ENCODE measurements around the gene ZHX3. TPM values are rescaled to one million over a fixed set of nuclear protein-coding genes. Genes with fewer than 3 reads are reported as not detected.

Gene ZHX3
- total and polyA plus RNA-seq, 2 of the 4 experiments (the other 2 are of a cell fraction), result 25.0 to 28.0 TPM

GRCh38 chr20:41364967-41365765 is 47.6 kb upstream of the ZHX3 start:
- in situ Hi-C loops (cut with MboI; ENCODE audit: low sequenced_read_pairs), result no loop called here
- POLR2A ChIA-PET (ENCODE audit: unreplicated experiment), result no interaction called here
- DNase-seq, result no peak

More at GRCh38 chr20:41364967-41365765, 47.6 kb upstream of the ZHX3 start:
- no peak overlapping the region for H4K8ac ChIP-seq (ENCODE audit: low read depth in 2 of 2, low read length in 2 of 2)
- H2AK9ac ChIP-seq (replicated peaks; ENCODE audit: low read depth, low read length, poor library complexity), result peak overlapping the region; percentile 70
- 76% methylated on average over 9 of the region's 19 CpGs; no CpG with 5 or more reads in 1 of the 2 experiments for WGBS, 2 experiments (ENCODE audit: extremely low coverage in 2 of 2, insufficient read length in 1 of 2)
- H2BK15ac ChIP-seq (ENCODE audit: low read depth, low read length), result no peak overlapping the region
- no peak overlapping the region for H3K9ac ChIP-seq (ENCODE audit: low read depth, low read length)
- H3K4me3 ChIP-seq (ENCODE audit: insufficient read depth, low read depth, low read length), result no peak overlapping the region
- no peak overlapping the region for H2BK5ac ChIP-seq (ENCODE audit: low read depth, low read length, poor library complexity, severe bottlenecking)
- H2AK5ac ChIP-seq (ENCODE audit: low read depth, low read length), result no peak overlapping the region
- H2BK120ac ChIP-seq (ENCODE audit: low read depth, low read length), result no peak overlapping the region
- intact Hi-C loops (cut with micrococcal nuclease) (no loop called here), dilution Hi-C loops (cut with HindIII; ENCODE audit: low sequenced_read_pairs, unreplicated experiment) (no loop called here)
- H3K4me2 ChIP-seq (ENCODE audit: low read depth, low read length), result no peak overlapping the region
- TF ChIP-seq USF2 (IDR thresholded peaks at IDR 0.05; ENCODE audit: low read depth, low read length), result no peak
- no peak for TF ChIP-seq FOS (IDR thresholded peaks at IDR 0.05; ENCODE audit: low read depth, low read length)
- TF ChIP-seq MAFK (IDR thresholded peaks at IDR 0.05; ENCODE audit: low read depth, low read length), result no peak
- no peak for TF ChIP-seq BHLHE40 (IDR thresholded peaks at IDR 0.05; ENCODE audit: low read depth, low read length)
- TF ChIP-seq CTCF (conservative IDR thresholded peaks at IDR 0.05; ENCODE audit: low read depth, low read length), result no peak
- TF ChIP-seq RCOR1 (IDR thresholded peaks at IDR 0.05; ENCODE audit: insufficient replicate concordance, low read length), result no peak
- no peak for TF ChIP-seq RAD21 (IDR thresholded peaks at IDR 0.05; ENCODE audit: low read length)
- TF ChIP-seq MXI1 (IDR thresholded peaks at IDR 0.05; ENCODE audit: borderline replicate concordance, low read depth, low read length), result no peak
- no peak for TF ChIP-seq ELK1 (IDR thresholded peaks at IDR 0.05; ENCODE audit: borderline replicate concordance, low read depth, low read length)
- TF ChIP-seq CHD1 (IDR thresholded peaks at IDR 0.05; ENCODE audit: low read depth, low read length), result no peak
- TF ChIP-seq SMC3 (IDR thresholded peaks at IDR 0.05; ENCODE audit: low read depth, low read length), result no peak
- no peak overlapping the region for H4K91ac ChIP-seq (ENCODE audit: insufficient read depth, low read depth, low read length)
- no peak overlapping the region for H3K56ac ChIP-seq (ENCODE audit: extremely low read depth, insufficient read depth, low read length)
- BruUV-seq (replicated peaks), result no TSS peak
- H3K14ac ChIP-seq (replicated peaks; ENCODE audit: low read depth, low read length), result no peak overlapping the region
- no peak; the same call in 1 of the 2 replicates for ATAC-seq (ENCODE audit: low read depth)
- H3K9me3 ChIP-seq (ENCODE audit: control insufficient read depth, insufficient read depth, low read length), result no peaks in the 10 kb centered on the region
- no peaks in the 10 kb centered on the region for H3K4me1 ChIP-seq (ENCODE audit: control insufficient read depth, insufficient read depth, low read length)
- no peak overlapping the region for H3K18ac ChIP-seq (ENCODE audit: low read depth, low read length)
- no peak overlapping the region for H4K5ac ChIP-seq (ENCODE audit: low read depth, low read length)
- no peak overlapping the region for H3K27ac ChIP-seq (ENCODE audit: insufficient read depth, low read length)
- peaks cover 4% of the 10 kb centered on the region; the same call in 1 of the 2 replicates for H4K20me1 ChIP-seq (ENCODE audit: insufficient read depth, low read length)
- no peak overlapping the region for H3K4ac ChIP-seq (ENCODE audit: low read depth, low read length)
- no peak overlapping the region for H2BK20ac ChIP-seq (ENCODE audit: low read depth, low read length)
- peak overlapping the region; percentile 21 for H2AFZ ChIP-seq (replicated peaks; ENCODE audit: low read length, poor library complexity)
- no peaks in the 10 kb centered on the region for H3K36me3 ChIP-seq (ENCODE audit: control insufficient read depth, insufficient read depth, low read length)
- no peak overlapping the region for H3K23ac ChIP-seq (ENCODE audit: low read depth, low read length)
- H3K9me1 ChIP-seq (ENCODE audit: insufficient read depth, low read length), result no peaks in the 10 kb centered on the region
- no peaks in the 10 kb centered on the region for H3K79me1 ChIP-seq (ENCODE audit: low read depth in 1 of 2, low read length in 2 of 2)
- peaks cover 57% of the 10 kb centered on the region for H3K27me3 ChIP-seq (ENCODE audit: control insufficient read depth, insufficient read depth, low read length)
- CTCF ChIA-PET, result no interaction called here
